Forelimb muscle (tissue), 1 donor: ENCODE results near the gene PAX2. TPM values are rescaled to one million over a fixed set of nuclear protein-coding genes. Genes with fewer than 3 reads are reported as not detected.
"Not testable (repeated sequence)": the region's sequence is repeated elsewhere in the genome, so short reads cannot be mapped to it uniquely, and the experiment has no call there.

Experiments
- DNase-seq: peaks from one replicate; pipeline ENCODE4 v3.0.0-alpha.2; 2013; ENCODE audit warnings: low read depth
- polyA plus RNA-seq: library from polyadenylated mRNA; unstranded; fragments of 120-200 nt; gene quantifications from one replicate; pipeline ENCODE4 v1.2.1, GENCODE V29; 2013; ENCODE audit not compliant: insufficient read length

PAX2 gene
- polyA plus RNA-seq = not detected

GRCh38 chr10:100744987-100745881 lies at the start of gene PAX2:
PAX2 (plus strand) TSS chr10:100745582; CDS start chr10:100746261, 679 bp downstream.
- no peak for DNase-seq

GRCh38 chr10:100696477-100696901 lies 48.9 kb upstream of the PAX2 start:
- no peak for DNase-seq

- no peak for DNase-seq
Measured at GRCh38 chr10:100697070-100697469, 48.3 kb upstream of the PAX2 start.

DNA sequence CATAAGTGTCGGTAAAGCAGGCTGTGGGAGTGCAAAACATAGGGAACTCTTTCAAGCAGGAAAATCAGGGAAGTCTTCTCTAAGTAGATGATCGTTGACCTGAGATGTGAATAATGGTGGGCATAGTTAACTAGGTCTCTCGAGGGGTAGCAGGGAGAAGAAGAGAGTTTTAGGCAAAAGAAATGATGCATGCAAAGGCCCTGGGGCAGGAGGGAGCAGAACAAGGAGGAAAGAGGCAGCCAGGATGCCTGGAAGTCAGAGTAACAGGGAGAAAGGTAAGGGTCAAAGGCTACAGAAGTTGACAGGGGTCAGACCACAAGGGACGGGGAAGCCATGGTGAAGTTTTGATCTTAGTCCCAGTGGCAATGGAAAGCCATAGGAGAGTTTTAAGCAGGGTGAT lies 47.8 kb upstream of the PAX2 start:
- no peak for DNase-seq

DNA sequence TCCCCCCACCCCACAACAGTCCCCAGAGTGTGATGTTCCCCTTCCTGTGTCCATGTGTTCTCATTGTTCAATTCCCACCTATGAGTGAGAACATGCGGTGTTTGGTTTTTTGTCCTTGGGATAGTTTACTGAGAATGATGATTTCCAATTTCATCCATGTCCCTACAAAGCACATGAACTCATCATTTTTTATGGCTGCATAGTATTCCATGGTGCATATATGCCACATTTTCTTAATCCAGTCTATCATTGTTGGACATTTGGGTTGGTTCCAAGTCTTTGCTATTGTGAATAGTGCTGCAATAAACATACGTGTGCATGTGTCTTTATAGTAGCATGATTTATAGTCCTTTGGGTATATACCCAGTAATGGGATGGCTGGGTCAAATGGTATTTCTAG lies 43.7 kb upstream of the PAX2 start:
- not testable (repeated sequence) for DNase-seq

DNA sequence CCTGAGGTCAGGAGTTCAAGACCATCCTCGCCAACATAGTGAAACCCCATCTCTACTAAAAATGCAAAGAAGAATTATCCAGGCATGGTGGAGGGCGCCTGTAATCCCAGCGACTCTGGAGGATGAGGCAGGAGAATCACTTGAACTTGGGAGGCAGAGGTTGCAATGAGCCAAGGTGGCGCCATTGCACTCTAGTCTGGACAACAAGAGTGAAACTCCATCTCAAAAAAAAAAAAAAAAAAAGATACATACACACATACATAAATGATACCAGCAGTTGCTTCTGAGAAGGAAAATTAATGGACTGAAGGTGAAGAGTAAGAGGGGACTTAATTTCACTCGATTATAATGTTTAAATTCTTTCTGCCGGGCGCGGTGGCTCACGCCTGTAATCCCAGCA lies 40.2 kb upstream of the PAX2 start:
- no peak for DNase-seq

GRCh38 chr10:100707261-100707848 lies 38.0 kb upstream of the PAX2 start:
- no peak for DNase-seq

DNA sequence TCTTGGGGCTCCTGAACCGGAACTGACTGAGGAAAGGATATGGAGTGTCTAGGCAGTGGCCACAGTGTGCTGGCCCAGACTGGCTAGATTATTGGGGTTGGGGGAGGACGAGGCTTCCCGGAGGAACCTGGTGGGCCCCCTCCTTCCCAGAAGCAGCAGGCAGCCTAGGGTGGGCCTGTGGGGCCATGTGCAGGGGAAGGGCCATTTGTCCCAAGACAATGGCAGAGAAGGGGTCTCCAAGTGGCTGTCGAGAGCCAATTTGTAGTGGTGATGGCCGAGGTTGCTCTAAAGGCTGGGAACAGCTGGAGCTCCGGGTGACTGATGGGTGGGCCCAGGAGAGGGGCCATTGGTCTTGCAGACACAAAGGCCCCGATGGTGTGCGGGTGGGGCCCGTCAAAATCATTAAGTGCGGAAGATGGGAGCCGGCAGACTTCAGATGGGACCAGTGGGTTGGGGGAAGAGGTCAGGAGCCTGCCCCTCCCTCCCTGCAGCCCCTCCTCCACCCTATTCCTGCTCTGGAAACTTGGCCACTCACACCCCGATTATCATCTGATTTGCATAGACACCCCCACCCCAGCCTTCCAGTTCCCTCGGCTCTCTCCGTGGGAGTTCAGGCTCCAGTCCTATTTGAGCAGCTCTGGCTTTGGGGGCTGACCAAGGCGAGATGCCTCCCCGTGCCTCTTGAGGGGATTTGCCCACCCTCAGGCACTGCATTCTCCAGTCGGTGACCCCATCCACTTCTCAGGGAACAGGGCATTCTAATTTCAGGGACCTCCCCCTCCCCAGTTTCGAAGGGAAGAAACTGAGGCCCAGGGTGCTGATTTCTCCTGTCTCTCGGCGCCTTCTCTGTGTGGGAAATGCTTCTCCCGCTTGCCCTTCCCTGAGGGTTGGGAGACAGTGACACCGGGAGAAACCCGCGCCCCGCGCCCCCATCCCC lies 36.0 kb upstream of the PAX2 start:
- no peak for DNase-seq

DNA sequence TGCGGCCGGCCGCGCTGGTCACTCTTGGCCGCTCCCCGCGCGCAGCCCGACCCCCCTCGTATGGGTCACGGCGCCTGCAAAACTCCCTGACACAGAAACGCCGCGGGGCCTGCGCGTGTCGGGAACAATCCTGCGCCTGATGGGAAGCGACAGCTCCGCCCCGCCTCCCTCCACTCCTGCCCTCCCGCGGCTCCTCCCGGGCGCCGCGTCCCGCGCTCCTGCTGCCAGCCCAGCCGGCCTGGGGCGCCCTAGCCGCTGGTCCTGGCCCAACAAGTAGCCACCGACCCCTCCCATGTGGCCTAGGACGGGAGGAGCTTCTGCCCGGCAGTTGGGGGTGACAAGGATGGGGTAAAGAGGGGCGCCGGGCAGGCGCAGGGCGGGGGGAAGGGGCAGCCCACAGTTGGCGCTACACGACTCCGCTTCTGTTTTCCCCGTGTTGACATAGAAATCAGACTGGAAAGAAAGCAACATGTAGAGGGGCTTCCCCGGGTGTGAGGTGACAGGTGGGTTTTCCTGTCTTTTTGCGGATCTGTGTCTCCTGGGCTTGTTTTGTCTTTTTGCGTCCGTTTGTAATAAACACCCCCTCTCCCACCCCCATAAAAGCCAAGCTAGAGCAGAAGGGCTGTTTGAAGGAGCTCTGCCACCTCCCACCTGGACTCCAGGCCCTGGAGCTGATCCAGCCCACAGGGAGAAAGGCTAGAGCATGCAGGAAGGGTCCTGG lies 35.1 kb upstream of the PAX2 start:
- no peak for DNase-seq

- no peak for DNase-seq
Measured at GRCh38 chr10:100713049-100713858, 32.1 kb upstream of the PAX2 start.

DNA sequence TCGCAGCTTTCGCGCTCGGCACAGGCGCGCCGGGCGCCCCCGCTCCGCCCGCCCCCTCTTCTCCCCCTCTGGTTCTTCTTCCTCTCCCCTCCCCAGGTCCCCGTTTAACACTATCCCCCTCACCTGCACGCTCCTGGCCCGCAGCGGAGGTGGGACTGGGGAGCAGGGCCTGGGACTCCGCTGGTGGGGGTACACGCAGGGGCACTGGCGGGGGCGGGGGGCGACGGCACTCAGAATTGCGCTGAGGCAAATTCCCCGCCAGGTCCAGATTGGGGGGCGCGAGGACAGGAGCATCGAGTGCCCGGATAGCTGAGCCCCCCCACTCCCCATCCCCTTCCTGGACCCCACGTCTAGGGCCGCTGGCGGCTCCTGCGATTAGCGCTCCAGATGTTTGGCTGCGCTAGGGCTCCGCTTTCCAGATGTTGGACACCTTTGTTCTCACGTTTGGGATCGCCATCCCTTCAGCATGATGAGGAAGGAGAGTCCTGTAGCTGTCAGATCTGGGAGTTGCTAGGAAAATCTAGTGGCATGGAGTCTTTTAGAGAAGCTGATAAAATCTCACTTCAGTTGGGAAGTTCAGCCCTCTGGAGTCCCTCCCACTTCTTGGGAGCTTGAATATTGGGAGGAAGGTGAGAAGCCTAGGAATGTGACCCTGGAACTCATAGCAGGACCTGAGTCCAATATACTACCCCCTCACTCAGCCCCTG lies 31.4 kb upstream of the PAX2 start:
- no peak for DNase-seq

GRCh38 chr10:100714566-100714950 lies 30.8 kb upstream of the PAX2 start:
- DNase-seq = no peak

- DNase-seq = no peak
Measured at GRCh38 chr10:100715101-100715444, 30.3 kb upstream of the PAX2 start.

DNA sequence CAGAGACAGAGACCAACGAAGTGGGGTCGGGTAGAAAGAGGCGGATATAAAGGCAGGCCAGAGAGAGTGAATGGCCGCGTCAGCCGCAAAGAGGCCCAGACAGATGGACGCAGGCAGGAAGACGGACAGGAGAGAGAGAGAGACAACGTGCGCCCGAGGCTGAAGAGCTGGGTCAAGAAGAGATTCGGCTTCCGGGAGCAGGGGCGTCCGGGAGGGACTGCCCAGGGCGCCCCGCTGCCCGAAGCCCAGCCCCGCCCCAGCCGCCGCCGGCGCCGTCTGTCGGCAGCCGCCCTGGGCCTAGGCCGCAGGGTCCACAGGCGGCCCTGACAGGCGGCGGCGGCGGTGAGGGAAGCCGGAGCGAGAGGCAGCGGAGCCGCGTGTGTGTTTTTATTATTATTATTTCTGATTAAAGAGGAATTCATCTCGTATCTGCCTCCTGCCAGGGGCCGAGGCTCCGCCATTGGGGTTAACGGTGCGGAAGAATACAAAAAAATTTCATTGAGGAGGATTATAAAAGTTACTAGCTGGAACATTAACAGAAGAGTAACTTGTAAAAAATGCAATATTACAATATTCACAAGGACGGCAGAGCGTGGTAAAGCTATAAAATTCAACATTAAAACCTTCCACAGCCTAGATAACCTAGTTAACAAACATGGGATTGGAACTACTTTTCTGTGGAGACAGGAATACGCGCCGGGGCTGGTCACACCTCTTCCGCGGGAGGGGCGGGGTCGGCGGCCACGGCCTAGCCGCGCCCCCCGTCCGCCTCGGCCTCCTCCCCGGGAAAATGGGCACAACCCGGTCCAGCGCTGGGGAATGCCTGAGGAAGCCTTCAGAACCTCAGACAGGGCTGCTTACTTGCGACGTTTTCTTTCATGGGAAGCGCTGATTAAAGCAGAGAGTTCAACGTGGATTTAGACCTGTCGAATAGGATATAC lies 29.7 kb upstream of the PAX2 start:
- no peak for DNase-seq

- no peak for DNase-seq
Measured at GRCh38 chr10:100717166-100717565, 28.2 kb upstream of the PAX2 start.

DNA sequence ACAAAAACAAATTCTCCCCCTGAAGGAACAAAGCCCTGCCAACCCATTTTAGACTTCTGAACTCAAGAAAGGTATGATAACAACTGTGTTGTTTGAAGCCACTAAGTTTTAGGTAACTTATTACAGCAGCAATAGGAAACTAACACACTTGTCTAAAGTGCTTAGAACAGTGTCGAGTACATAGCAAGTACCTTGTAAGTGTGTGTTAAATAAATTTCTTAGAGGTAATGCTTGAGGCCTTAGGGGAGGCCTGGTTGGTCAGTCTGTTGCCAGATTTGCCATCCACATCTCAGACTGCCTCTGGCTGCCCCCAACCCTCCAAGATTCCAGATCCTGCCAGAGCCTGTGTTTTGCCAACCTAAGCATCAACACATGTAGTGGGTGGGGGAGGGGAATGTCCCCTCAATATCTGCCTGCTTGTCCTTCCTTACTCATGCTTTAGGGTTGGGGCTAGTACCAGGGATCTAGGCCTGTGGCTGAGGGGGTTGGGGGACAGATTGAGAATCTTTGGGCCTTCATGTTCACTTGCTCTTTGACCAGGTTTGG lies 27.1 kb upstream of the PAX2 start:
- DNase-seq = no peak

DNA sequence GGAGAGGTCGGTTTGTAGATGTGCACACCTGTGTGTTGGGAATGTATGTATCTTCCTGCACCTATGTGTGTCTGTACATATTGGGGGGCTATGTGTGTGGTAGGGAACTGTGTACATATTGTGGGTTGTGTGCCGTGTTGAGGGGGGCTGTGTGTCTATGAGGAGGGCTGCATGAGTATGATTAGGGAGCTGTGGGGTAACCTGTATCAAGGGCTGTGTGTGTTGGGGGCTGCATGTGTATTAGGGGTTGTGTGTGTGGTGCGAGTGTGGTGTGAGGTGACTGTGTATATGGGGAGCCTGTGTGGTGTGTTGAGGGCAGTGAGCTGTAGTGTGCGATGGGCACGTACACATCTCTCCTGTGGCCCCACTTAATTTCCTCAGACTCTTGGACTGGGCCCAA lies 22.2 kb upstream of the PAX2 start:
- DNase-seq = no peak

GRCh38 chr10:100723770-100724530 lies 21.4 kb upstream of the PAX2 start:
- no peak for DNase-seq
